Measurements from ENCODE around the gene PRKG1. TPM values are rescaled to one million over a fixed set of nuclear protein-coding genes. Genes with fewer than 3 reads are reported as not detected.

The PRKG1 gene
- total and polyA plus RNA-seq, 4 donors: 0.46 to 5.1 (median 1.5) TPM

- TF ChIP-seq SP1 (IDR thresholded peaks at IDR 0.05) (no peak), HNF4G (IDR thresholded peaks at IDR 0.05) (no peak)
Observed at GRCh38 chr10:52265131-52265926, 1191.0 kb downstream of the PRKG1 start (continued).

DNA sequence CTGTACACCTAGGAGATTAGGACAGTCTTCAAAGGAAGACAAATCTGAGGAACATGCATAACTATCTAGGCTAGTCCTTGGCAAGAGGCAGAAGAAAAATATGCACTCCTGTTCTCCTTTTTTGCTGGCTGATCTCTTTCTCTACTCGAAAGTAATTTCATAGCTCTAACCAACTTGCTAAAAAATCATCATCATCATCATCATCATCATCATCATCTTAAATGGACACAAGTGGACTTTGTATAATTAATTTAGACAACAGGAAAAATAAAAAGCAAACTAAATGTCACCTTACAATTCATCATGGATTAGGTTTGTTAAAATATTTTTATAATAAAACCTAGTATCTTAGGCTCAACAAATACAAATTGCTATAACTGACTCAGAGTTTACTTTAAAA is 1192.6 kb downstream of the PRKG1 start:
- 55% methylated on average over 1 of the region's 1 CpG for WGBS
- no peaks in the 10 kb centered on the region for H3K9me3 ChIP-seq (ENCODE audit: control insufficient read depth in 4 of 4, low read length in 3 of 4)
- no peak overlapping the region for H3K27ac ChIP-seq (ENCODE audit: low read depth in 1 of 2, low read length in 2 of 2)
- no peaks in the 10 kb centered on the region for H3K27me3 ChIP-seq (ENCODE audit: control insufficient read depth in 4 of 4, insufficient read depth in 4 of 4, low read length in 3 of 4)
- TF ChIP-seq FOXA2 (IDR thresholded peaks at IDR 0.05) (no peak), NR2F2 (IDR thresholded peaks at IDR 0.05) (no peak), FOXA1 (IDR thresholded peaks at IDR 0.05) (no peak), JUND (IDR thresholded peaks at IDR 0.05) (no peak), MAX (IDR thresholded peaks at IDR 0.05) (no peak), GABPA (IDR thresholded peaks at IDR 0.05 in 1 of 2, conservative IDR thresholded peaks at IDR 0.05 in 1 of 2) (no peak), CTCF (IDR thresholded peaks at IDR 0.05; ENCODE audit: low read depth, low read length, missing input control) (no peak), ATF3 (IDR thresholded peaks at IDR 0.05) (no peak), RXRA (IDR thresholded peaks at IDR 0.05) (no peak), RAD21 (IDR thresholded peaks at IDR 0.05) (no peak), HNF4G (IDR thresholded peaks at IDR 0.05) (no peak)
- TF ChIP-seq, protein P1, sequence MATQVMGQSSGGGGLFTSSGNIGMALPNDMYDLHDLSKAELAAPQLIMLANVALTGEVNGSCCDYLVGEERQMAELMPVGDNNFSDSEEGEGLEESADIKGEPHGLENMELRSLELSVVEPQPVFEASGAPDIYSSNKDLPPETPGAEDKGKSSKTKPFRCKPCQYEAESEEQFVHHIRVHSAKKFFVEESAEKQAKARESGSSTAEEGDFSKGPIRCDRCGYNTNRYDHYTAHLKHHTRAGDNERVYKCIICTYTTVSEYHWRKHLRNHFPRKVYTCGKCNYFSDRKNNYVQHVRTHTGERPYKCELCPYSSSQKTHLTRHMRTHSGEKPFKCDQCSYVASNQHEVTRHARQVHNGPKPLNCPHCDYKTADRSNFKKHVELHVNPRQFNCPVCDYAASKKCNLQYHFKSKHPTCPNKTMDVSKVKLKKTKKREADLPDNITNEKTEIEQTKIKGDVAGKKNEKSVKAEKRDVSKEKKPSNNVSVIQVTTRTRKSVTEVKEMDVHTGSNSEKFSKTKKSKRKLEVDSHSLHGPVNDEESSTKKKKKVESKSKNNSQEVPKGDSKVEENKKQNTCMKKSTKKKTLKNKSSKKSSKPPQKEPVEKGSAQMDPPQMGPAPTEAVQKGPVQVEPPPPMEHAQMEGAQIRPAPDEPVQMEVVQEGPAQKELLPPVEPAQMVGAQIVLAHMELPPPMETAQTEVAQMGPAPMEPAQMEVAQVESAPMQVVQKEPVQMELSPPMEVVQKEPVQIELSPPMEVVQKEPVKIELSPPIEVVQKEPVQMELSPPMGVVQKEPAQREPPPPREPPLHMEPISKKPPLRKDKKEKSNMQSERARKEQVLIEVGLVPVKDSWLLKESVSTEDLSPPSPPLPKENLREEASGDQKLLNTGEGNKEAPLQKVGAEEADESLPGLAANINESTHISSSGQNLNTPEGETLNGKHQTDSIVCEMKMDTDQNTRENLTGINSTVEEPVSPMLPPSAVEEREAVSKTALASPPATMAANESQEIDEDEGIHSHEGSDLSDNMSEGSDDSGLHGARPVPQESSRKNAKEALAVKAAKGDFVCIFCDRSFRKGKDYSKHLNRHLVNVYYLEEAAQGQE (IDR thresholded peaks at IDR 0.05): no peak
- TF ChIP-seq, protein P2, sequence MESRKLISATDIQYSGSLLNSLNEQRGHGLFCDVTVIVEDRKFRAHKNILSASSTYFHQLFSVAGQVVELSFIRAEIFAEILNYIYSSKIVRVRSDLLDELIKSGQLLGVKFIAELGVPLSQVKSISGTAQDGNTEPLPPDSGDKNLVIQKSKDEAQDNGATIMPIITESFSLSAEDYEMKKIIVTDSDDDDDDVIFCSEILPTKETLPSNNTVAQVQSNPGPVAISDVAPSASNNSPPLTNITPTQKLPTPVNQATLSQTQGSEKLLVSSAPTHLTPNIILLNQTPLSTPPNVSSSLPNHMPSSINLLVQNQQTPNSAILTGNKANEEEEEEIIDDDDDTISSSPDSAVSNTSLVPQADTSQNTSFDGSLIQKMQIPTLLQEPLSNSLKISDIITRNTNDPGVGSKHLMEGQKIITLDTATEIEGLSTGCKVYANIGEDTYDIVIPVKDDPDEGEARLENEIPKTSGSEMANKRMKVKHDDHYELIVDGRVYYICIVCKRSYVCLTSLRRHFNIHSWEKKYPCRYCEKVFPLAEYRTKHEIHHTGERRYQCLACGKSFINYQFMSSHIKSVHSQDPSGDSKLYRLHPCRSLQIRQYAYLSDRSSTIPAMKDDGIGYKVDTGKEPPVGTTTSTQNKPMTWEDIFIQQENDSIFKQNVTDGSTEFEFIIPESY (IDR thresholded peaks at IDR 0.05): no peak
- H3K4me3 ChIP-seq (ENCODE audit: low read depth in 1 of 3, low read length in 3 of 3): no peak overlapping the region
- H3K36me3 ChIP-seq (ENCODE audit: control insufficient read depth in 4 of 4, insufficient read depth in 3 of 4, low read depth in 1 of 4, low read length in 3 of 4): no peaks in the 10 kb centered on the region
- no peak overlapping the region for H3K9ac ChIP-seq (ENCODE audit: low read depth in 1 of 2, low read length in 2 of 2)
- no peaks in the 10 kb centered on the region for H3K4me1 ChIP-seq (ENCODE audit: control insufficient read depth in 4 of 4, insufficient read depth in 4 of 4, low read length in 3 of 4)
- DNase-seq (ENCODE audit: low spot score): no peak
